Central memory CD4-positive, alpha-beta T cell (primary cell): ENCODE results near the gene KIAA1549.
A peak's percentile ranks its signal among the peaks of the same experiment; 100 is the strongest.

Experiments
- DNase-seq: peaks from one replicate; pipeline ENCODE4 v3.0.0; 2022

The KIAA1549 gene

DNA sequence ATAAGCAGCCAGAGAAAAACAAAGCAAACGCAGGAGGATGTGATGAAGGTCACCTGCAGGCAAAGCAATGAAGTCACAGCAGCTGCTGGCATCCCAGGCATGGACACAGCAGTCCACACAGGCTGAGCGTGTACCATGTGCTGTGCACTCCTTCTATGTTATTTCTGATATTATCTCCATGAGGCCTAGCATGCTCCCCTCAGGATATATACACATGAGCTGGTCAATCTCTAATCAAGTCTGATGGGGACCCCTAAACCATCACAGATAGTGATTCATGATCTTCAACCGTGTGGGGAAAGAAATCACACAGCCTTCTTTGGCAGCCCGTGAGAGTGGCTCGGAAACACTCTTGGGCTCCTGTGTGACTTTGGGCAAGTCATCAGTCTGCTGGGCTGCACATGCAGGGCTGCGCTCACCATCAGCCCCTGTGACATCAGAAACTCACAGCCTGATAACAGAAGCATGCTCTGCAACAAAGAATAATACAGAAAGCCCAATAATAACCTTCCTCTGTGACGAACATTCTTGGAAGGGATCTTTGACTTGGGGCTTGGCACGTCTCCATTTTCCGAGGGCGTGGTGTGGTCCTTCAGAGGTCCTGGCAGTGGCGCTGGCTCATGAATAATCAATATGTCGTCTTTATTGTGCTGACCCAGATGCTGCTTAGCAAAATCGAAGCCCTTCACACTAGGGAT lies 100.2 kb downstream of the KIAA1549 start:
- DNase-seq: no peak

DNA sequence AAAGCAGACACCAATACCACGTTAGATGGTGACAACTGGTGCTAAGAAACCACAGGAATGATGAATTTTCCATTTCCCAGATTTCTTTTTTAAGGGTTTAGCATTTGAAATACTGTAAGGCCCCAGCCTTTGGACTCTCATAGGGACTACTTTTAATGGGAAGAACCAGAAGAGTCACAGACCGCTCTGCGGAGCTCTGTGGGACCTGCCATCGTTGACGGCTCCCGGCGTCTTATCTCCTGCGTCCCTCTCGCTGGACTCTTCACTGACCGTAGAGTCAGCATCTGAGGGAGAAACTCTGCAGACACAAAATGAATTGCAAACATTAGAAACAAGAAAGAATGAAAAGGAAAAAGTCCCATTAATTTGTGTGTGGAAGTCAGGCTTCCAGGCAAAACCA lies 101.8 kb downstream of the KIAA1549 start:
- no peak for DNase-seq

GRCh38 chr7:138878856-138879255 lies 102.3 kb downstream of the KIAA1549 start:
- DNase-seq: no peak

- DNase-seq: no peak
Measured at GRCh38 chr7:138878051-138878450, 103.1 kb downstream of the KIAA1549 start.

DNA sequence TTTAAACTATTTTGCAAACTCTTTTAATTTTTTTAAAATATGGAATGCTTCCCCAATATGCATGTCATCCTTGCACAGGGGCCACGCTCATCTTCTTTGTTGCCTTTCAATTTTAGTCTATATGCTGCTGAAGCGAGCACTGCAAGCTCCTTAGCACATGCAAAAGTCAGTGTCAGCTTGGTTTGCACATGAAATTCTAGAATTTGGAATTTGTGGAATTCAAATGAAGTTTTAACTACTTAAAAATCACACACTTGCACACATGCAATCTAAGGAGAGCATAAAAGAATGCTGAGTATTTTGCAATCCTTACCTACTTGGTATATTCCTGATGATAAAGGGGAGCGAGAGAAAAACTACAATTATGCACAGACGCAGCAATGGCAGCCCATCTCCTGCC lies 104.9 kb downstream of the KIAA1549 start:
- no peak for DNase-seq

DNA sequence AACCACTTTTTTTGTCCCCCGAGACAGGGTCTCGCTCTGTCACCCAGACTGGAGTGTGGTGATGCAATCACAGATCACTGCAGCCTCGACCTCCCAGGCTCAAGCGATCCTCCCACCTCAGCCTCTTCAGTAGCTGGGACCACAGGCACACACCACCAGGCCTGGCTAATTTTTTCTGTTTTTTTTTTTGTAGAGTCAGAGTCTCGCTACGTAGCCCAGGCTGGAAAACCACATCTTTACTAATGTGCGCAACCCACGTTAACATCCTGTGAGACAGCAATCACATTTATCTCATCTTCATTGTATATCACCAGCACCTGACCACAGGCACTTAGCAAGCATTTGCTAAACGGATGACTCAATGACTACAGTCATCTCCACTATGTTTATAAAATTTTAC lies 105.4 kb downstream of the KIAA1549 start:
- peak; percentile 80 for DNase-seq

- DNase-seq: no peak
Measured at GRCh38 chr7:138873220-138873892, 107.8 kb downstream of the KIAA1549 start.

DNA sequence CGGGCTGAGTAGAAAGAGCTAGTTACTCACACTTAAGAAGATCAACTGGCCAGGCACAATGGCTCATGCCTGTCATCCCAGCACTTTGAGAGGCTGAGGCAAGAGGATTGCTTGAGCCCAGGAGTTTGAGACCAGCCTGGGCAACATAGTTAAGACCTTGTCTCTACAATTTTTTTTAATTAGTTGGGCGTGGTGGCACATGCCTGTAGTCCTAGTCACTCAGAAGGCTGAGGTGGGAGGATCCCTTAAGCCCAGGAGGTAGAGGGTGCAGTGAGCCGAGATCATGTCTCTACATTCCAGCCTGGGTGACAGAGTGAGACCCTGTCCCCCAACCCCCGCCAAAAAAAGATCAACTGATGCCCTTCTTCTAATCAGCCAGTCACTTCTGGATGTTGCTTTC lies 108.6 kb downstream of the KIAA1549 start:
- no peak for DNase-seq

GRCh38 chr7:138871814-138872090 lies 109.4 kb downstream of the KIAA1549 start:
- no peak for DNase-seq

GRCh38 chr7:138871065-138871813 lies 110.0 kb downstream of the KIAA1549 start:
- no peak for DNase-seq

GRCh38 chr7:138869353-138869752 lies 111.8 kb downstream of the KIAA1549 start:
- DNase-seq: no peak

GRCh38 chr7:138868711-138869110 lies 112.5 kb downstream of the KIAA1549 start:
- no peak for DNase-seq

- no peak for DNase-seq
Measured at GRCh38 chr7:138867744-138868143, 113.4 kb downstream of the KIAA1549 start.

DNA sequence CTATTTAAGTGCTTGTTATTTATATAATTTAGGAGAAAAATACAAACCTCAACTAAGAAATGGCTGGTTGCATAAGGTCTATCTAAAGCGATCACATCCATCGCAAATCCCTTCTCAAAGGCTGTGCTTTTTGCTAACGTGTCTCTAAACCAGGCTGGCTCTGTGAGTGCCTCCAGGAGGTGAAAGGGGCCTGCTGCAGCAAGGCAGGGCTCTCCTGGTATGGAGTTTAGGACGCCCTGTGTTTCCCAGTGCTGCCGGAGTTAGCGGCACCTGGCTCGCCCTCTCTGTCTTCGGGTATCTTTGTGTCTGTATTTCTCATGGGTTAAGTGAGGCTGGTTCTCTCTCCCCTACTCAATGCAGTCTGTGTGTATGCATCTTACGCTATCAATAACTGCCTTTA lies 114.8 kb downstream of the KIAA1549 start:
- no peak for DNase-seq

- DNase-seq: peak; percentile 30
Measured at GRCh38 chr7:138865843-138866242, 115.3 kb downstream of the KIAA1549 start.

GRCh38 chr7:138864667-138865066 lies 116.5 kb downstream of the KIAA1549 start:
- no peak for DNase-seq

GRCh38 chr7:138863931-138864330 lies 117.3 kb downstream of the KIAA1549 start:
- no peak for DNase-seq

DNA sequence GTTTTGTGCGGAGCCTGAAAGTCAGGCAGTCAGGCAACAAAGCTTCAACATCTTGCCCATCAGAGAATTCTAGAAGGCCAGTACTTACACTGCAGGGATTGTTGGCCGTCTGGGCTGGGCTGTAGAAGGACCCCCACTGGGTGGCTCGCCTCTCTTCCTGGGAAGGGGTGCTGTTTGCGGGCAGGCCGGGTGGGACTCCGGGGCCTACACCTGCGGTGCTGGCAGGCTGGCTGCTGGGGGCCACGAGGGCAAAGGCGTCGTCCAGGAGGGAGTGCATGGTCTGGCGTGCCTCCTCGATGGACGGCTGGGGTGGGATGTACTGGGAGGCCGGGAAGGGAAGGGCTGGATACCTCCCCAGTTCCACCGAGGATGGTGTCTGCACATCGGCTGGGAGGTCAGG lies 120.1 kb downstream of the KIAA1549 start:
- DNase-seq: no peak

DNA sequence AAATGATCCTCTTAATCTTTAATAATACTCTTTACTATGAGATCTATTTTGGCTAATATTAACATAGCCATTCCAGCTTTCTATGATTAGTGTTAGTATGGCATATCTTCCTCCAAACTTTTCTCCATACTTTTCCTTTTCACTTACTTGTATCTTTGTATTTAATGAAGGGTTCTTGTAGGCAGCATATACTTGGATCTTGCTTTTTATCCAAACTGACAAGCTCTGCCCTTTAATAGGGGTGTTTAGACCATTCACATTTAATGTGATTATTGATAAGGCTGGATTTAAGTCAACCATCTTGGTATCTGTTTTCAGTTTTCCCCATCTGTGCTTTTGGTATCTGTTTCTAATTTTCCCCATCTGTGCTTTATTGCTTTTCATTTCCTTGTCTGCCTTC lies 123.5 kb downstream of the KIAA1549 start:
- DNase-seq: no peak

DNA sequence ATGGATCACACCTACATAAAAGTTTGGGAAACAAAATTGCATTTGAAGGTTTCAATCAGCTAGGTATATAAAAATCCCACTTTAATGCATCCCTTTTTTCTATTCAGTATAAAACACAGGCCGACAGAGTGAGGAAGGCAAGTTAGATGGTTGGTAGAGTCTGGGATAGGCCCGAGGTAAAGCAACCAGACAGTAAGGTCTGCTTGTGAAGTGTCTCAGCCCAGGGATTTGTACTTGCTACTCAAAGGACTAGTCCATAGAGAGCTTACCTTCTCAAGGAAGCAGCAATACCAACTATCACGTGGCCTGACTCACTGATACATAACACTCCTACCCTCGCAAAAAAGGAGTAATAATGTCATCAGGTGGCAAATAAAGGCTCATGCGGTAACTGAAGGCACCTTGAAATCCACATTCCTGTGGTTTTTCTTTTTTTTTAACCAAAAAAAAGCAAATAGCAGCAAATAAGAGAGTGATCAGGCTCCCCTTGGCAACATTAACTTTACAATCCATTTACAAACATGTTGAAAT lies 127.0 kb downstream of the KIAA1549 start:
- DNase-seq: no peak

- DNase-seq: no peak
Measured at GRCh38 chr7:138853448-138853847, 127.7 kb downstream of the KIAA1549 start.

DNA sequence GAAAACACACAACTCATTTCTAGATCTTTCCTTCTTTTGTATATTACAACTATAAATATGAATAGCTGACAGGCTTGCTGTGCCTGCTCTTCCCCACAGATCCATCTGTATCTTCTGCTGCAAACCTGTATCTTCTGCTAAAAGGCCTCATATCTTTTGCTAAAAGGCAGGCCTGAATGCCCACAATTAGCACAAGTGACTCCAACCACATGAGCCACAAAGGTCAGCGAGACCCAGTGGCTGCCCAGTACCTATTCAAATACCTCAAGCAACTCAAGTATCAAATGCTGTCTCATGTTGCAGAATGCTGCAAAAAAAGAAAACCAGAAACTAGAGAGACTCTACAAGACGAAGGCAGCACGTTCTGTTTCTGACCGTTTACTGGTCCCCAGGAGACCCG lies 128.7 kb downstream of the KIAA1549 start:
- DNase-seq: no peak

DNA sequence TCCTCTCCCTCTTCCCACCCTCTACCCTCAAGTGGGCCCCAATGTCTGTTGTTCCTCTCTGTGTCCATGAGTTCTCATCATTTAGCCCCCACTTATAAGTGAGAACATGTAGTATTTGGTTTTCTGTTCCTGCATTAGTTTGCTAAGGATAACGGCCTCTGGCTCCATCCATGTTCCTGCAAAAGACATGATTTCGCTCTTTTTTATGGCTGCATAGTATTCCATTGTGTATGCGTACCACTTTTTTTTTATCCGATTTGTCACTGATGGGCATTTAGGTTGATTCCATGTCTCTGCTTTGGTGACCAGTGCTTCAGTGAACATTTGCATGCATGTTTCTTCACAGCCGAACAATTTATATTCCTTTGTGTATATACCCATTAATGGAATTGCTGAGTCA lies 131.5 kb downstream of the KIAA1549 start:
- no peak for DNase-seq
